Loucy (cell line): ENCODE results near the gene SLC22A3.

Experiments
- EZH2phosphoT487 ChIP-seq: fragments of 200-600 bp; IDR thresholded peaks from 2 replicates; pipeline ENCODE4 v1.6.1; 2018; ENCODE audit warnings: antibody characterized with exemption, mild to moderate bottlenecking, moderate library complexity, borderline replicate concordance
- TF ChIP-seq, protein P1 (sequence below): fragments of 200-600 bp; sonication (generic); conservative IDR thresholded peaks from 2 replicates; pipeline ENCODE4 v1.5.1; 2014; ENCODE audit warnings: mild to moderate bottlenecking, antibody characterized with exemption, low read length

DNA sequence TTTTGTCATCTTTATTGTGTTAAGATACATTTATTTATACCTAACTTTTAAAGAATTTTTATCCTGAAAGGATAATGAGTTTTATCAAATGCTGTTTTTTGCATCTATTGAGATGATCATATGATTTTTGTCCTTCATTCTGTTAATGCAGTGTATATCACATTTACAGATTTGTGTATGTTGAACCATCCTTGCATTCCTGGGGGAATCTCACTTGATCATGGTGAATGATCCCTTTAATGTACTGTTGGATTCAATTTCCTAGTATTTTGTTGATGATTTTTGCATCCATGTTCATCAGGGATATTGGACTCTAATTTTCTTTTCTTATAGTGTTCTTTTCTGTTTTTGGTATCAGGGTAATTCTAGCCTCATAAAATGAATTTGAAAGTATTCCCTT lies 38.5 kb upstream of the SLC22A3 start:
- TF ChIP-seq, protein P1, sequence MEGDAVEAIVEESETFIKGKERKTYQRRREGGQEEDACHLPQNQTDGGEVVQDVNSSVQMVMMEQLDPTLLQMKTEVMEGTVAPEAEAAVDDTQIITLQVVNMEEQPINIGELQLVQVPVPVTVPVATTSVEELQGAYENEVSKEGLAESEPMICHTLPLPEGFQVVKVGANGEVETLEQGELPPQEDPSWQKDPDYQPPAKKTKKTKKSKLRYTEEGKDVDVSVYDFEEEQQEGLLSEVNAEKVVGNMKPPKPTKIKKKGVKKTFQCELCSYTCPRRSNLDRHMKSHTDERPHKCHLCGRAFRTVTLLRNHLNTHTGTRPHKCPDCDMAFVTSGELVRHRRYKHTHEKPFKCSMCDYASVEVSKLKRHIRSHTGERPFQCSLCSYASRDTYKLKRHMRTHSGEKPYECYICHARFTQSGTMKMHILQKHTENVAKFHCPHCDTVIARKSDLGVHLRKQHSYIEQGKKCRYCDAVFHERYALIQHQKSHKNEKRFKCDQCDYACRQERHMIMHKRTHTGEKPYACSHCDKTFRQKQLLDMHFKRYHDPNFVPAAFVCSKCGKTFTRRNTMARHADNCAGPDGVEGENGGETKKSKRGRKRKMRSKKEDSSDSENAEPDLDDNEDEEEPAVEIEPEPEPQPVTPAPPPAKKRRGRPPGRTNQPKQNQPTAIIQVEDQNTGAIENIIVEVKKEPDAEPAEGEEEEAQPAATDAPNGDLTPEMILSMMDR = no peak
- no peak for TF ChIP-seq EZH2phosphoT487
